Muscle of arm (tissue), 12 donors: ENCODE results near the gene ELF1. TPM values are rescaled to one million over a fixed set of nuclear protein-coding genes. Genes with fewer than 3 reads are reported as not detected.
"Not testable (repeated sequence)": the region's sequence is repeated elsewhere in the genome, so short reads cannot be mapped to it uniquely, and the experiment has no call there.

Experiments
- DNase-seq: peaks from one replicate; pipeline ENCODE4 v3.0.0-alpha.2; 2013
- polyA plus RNA-seq, 12 donors: library from polyadenylated mRNA; unstranded; fragments of 120-200 nt; gene quantifications; one replicate each; pipeline ENCODE4 v1.2.1, GENCODE V29; 2013; ENCODE audit not compliant: insufficient read length in 12 of 12

Gene ELF1
- polyA plus RNA-seq, 12 donors: 25.2 to 69.6 (median 29.9) TPM; not detected in 1

DNA sequence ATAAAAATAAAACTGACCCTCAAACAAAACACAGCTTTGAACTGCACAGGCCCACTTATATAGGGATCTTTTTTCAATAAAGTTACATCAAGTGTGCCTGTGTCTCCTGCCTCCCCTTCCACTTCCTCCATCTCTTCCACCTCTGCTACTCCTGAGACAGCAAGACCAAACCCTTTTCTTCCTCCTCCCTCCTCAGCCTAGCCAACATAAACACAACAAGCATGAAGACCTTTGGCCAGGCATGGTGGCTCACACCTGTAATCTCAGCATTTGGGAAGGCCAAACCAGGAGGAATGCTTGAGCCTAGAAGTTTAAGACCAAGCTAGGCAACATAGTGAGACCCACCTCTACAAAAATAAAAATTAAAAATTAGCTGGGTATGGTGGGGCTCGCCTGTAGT lies 72.6 kb downstream of the ELF1 start:
- DNase-seq: no peak

DNA sequence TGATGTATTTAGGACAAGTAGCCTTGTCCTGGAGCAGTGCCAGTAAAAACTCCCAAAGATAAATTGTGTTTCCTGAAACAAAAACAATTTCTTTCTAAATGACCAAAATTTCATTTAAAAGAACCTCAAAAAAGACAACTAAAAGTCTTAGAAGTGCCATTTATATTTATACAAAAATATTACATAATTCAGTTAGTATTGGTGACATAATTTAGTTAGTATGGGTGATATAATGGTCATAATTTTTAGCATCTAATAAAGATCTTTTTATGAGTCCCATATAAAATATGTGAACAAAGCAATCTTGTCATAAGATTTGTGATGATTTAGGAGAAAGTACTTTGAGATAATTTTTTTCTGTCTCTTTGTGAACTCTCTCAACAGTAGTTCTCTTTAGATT lies 76.0 kb downstream of the ELF1 start:
- DNase-seq: no peak

DNA sequence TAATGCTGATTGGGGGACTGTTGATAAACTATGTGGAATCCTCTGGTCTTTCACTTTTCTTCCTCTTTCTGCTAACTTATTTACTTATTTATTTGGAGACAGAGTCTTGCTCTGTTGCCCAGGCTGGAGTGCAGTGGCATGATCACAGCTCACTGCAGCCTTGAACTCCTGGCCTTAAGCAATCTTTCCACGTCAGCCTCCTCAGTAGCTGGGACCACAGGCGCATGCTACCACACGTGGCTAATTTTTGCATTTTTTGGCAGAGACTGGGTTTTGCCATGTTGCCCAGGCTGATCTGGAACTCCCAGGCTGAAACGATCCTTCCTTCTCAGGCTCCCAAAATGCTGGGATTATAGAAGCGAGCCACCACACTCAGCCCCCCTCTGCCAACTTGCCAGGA lies 77.5 kb downstream of the ELF1 start:
- DNase-seq: no peak

DNA sequence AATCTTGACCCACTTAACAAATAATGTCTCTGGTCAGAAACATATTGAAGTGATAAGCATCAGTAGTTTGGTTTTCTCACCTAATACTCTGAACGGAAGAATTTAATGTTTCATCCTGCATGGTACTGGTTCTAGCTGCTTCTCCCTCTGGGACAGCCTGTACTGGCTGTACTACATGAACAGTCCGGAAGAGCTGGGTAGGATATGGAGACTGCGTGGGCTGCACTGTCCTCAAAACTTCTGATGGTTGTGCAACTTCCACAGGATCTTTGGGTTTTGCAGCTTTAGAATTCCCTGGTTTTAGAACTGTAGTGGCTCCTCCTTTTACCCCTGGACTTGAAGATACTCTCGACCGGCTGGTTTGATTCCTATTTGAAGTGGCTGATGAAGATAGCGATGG lies 78.3 kb downstream of the ELF1 start:
- no peak for DNase-seq

DNA sequence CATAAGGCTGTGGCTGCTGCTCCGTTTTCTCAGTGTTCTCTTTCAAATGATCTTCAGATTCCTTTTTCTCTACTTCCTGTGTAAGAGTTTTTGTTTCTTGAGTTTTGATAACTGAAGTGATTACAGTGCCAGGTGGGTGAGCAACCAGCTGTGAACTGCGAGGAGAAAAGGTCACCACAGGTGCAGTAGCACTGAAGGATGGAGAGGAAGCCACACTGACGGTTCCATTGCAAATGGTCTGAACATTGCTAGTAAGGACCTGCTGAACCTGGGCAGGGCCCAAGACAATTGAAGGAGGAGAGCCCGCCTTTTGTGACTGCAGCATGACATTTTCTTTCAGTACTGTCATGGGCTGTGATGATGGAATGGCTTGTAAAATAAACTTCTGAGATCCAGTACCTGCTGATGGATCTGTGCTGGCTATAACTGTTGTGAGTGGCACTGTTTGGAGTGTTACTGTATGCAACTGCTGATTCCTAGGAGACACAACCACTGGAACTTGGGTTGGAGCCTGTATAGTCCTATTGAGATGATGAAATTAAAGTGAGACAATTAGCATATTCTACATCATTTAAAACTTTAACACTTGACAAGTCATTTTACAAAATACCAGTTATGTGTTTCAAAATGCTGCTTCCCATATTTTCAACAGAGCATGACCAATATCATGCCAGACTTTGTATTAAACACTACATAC lies 85.5 kb downstream of the ELF1 start:
- DNase-seq: no peak

DNA sequence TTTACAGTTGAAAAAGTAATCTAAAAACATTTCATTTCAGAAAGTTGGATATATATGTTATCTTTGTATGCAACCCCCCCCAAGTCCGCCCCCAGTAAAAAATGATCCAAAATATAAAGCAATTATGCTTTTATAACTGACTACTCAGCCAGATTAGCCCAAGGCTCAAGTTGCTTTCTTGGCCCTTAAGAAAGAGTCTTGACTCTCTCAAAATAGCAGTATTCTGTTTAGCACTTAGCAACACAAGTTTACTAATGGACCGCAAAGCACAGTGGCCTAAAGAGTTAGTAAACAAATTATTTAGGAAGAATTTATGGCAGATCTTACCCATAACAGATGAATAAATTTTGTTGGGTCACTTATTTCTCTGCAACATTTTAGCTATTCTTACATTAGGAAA lies 86.9 kb downstream of the ELF1 start:
- no peak for DNase-seq

DNA sequence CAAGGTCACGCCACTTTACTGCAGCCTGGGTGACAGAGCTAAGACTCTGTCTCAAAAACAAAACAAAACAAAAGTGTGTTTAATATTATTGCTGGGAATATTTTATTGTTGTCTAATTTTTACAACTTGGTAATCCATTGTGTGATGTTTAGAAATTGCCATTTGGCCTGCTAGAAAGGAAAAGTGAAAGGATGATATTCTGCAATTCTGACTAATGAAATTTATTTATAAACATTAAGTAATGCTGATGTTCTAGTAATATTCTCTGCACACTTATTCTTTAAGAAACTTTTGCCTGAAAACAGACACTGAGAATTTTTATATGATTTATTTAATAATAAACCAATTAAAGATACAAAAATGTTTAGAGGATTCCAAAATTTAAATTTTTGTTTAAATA lies 87.4 kb downstream of the ELF1 start:
- DNase-seq: no peak

DNA sequence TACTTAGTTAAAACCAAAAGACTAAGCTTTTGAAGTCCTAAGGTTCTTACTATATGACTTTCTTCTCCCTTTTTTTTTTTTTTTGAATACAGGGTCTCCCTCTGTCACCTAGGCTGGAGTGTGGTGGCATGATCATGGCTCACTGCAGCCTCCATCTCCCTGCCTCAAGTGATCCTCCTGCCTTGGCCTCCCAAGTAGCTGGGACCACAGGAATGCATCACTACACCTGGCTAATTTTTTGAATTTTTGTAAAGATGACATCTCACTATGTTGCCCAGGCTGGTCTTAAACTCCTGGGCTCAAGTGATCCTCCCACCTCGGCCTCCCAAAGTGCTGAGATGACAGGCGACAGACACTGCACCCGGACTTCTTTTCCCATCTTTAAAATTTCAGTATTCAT lies 89.2 kb downstream of the ELF1 start:
- DNase-seq: not testable (repeated sequence)

DNA sequence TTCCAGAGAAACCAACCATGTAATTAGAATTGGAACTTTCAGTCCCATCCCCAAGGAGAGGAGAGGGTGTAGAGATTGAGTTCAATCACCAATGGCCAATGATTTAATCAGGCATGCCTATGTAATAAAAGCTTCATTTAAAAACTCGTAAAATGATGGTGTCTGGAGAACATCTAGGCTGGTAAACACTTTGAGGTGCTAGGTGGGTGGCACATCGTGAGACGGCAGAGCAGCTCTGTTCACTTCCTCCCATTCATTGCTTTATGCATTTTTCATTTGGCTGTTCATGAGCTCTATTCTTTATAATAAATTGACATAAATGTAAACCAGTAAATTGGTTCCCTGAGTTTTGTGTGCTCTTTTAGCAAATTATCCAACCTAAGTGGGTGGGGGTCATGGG lies 90.1 kb downstream of the ELF1 start:
- DNase-seq: no peak

DNA sequence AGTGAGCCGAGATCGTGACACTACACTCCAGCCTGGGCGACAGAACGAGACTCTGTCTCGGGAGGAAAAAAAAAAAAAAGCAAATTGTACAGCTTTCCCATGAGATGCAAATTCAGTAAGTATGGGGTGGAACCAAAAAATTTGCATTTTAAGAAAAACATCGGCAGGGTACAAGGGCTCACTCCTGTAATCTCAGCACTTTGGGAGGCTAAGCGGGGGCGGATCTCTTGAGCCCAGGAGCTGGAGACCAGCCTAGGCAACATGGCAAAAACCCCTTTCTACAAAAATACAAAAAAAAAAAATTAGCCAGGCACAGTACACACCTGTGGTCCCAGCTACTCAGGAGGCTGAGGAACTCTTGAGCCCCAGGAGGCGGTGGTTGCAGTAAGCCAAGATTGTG lies 91.2 kb downstream of the ELF1 start:
- no peak for DNase-seq

DNA sequence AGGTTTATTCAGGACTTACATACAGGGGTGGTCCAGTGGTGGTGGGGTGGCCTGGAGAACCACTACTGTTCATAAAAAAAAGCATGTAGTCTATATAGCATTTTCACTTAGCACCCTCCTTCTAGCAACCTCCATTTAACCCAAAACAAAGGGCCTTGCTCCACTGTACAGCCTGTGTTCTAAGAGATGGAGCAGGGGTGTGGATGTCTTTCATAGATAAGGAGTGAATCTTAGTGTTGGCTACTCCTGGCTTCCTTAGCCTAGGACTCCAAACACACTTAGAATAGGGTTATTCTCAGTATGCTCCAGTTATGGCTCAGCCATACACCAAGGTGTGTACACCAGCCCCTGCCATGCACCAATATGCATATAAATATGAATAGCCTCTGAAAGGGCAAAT lies 95.2 kb downstream of the ELF1 start:
- DNase-seq: no peak

DNA sequence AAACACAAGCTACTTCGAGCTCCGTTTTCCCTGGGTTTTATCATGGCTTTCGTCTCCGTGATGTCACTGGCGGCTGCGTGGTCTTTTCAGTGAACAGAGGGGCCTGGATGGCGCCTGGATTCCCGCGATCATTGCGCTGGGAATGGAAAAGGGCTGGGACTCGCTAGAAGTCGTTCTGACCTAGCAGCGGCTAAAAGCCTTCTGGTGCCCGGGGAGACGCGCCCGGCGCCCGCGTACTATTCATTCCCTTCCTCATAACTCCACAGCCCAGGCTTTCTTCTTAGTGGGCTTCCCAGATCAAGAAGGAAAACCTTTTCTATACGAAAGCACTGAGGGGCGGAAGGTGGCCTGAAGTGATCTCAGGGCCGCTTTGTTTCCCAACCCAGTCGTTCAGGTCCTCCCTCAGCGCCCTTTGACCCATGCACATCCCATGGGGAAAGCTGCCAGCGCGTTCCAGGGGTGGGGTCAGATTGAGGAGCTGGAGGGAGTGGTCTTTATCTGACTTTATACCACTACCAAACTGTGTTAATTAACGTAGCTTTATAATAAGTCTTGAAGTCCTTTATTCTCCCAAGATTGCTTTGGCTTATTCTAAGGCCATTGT lies 96.6 kb downstream of the ELF1 start:
- no peak for DNase-seq

DNA sequence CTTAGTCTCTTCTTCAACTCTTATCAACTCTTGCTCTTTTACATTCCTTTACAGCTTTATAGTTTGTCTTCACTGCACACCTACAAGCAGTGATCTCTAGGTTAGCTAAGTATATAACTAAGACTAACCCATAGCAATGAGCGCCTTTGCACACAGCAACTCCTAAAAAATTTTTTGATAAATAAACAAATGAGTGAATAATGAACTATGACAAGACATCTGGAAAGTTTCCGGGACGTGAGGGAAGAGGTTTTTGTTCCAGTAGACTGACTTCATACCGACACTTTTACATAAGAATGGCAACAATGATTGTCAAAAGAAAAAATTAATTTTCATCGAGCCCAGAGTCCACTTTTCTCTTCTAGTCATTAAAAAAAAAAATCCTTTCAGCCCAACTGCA lies 98.3 kb downstream of the ELF1 start:
- DNase-seq: no peak

DNA sequence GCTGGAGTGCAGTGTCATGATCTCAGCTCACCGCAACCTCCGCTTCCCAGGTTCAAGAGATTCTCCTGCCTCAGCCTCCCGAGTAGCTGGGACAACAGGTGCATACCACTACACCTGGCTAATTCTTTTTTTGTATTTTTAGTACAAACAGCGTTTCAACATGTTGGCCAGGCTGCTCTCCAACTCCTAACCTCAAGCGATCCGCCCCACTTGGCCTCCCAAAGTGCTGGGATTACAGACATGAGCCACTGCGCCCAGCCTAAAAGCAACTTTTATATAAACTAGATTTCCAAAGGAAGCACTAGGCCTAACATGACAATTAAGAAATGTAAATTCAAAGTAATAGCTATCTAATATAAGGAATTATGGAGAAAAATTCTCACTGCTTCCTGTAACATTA lies 99.2 kb downstream of the ELF1 start:
- not testable (repeated sequence) for DNase-seq

DNA sequence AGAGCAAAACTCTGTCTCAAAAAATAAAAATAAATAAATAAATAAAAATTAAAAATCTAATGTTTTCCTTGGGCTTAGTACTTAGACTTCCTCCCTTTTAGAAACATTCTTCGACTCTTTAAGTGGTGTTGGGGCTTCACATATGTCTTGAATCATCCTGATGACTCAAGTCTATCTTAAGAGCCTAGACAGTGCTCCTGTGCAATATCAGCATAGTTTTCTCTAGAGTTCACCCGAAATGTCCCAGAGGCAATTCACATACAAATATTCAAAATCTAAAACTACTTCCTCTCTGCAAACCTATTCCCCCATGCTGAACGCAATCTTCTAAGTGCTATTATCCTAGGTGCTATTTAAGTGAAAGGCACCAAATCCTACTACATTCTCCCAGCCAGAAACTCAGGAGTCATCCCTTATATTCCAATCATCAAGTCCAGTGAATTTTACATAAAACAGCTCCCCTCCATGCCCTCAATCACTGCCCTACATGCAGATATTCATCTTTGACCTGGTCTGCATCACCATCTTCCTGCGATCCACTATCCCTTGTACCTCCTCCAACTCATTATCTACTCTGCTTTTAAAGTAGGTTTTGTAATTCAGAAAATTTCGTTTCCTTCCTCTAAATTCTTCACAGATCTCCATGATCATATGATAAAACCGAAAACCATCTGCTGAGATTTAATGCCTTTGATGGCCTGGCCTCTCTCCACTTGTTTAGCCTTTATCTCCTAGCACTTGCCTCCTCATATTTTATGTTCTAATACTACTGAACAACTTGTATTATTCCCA lies 102.7 kb downstream of the ELF1 start:
- no peak for DNase-seq

DNA sequence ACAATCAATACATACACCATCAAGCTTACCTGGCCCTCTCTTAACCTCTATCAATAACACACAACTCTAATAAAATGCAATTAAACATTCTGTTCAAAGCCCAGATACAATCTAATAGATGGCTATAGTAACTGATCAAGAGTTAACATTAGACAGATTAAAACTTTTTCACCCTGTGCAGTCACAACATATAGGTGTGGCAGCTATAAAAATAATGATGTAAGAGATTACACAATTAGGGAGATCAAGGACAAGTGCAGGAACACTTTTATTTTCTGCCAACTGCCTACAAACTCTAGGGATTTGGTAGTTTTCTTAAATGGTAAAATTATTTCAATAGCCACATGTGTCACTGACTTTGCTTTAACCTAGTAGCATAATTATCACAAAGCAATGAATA lies 104.3 kb downstream of the ELF1 start:
- DNase-seq: not testable (repeated sequence)

DNA sequence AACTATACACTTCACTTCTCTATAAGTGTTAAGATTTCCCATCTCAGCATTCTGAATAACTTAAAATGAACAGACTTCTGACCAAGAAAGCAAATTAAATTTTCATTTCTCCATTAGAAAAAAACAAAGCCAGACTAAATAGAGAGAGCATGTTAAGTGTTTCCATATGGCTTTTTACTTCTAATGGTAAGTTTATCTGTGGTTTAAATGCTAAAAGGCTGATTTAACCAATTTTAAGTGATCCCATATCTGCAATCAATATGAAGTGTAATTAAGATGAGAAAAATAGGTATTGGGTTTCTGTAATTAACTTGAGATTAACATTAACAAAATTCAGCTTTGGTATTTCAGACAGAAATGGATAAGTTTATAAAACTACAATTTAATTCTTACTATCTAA lies 107.8 kb downstream of the ELF1 start:
- no peak for DNase-seq

DNA sequence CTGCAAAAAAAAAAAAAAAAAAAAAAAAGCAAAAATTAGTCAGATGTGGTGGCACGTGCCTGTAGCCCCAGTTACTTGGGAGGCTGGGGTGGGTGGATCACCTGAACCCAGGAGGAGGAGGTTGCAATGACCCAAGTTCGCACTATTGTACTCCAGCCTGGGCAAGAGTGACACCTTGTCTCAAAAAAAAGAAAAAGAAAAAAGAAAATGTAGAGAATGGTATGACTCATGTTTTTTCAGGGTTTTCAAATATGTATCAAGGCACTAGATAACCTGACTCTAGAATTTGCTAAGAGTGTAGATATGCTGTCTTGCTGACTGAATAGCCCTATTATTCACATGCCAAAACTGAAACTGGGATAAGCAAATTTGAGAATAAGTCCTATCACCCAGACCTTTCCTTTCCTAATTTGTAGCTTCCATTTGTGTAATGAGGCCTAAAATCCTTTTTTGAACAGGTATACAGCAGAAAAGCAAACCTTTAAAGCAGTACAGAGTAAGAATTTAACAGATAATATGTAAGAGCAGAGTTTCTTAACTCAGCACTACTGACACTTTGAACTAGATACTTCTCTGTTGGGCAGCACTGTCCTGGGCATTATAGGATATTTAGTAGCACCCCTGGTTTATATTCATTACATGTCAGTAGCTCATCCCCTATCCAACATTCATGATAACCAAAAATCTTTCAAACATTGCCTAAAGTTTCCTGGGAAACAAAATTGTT lies 108.6 kb downstream of the ELF1 start:
- no peak for DNase-seq

DNA sequence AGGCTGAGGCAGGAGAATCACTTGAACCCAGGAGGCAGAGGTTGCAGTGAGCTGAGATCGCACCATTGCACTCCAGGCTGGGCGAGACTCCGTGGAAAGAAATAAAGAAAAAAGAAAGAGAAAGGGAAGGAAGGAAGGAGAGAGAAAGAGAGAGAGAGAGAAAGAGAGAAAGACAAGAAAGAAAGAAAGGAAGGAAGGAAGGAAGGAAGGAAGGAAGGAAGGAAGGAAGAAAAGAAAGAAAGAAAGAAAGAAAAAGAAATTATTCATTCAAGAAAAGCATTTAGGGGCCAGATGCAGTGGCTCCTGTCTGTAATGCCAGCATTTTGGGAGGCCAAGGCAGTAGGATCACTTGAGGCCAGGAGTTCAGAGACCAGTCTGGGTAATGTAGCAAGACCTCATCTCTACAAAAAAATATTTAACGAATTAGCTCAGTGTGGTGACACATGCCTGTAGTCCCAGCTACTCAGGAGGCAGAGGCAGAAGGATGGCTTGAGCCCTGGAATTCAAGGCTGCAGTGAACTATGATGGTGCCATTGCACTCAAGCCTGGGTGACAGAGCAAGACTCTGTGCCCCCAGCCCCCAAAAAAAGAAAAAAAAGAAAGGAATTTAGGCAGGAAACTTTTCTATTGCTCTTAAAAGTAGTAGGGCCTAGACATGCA lies 109.4 kb downstream of the ELF1 start:
- DNase-seq: not testable (repeated sequence)

DNA sequence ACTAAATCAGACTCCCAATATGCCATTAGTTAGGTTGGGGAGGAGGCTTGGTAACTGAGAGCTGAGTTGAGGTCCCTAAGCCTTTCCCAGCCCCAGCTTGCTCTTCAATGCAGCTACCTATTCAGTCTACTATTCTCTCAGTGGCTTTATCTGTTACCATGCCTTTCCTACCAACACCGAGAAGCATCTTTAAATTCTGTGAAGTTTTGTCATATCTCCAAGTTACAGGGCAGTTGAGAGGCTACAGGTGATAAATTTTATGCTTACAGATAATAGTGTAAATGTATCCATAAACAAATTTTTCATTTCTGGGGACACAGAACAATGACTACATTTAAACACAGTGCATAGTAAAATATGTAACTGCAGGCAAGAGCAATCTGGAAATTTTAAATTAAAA lies 110.6 kb downstream of the ELF1 start:
- DNase-seq: no peak

DNA sequence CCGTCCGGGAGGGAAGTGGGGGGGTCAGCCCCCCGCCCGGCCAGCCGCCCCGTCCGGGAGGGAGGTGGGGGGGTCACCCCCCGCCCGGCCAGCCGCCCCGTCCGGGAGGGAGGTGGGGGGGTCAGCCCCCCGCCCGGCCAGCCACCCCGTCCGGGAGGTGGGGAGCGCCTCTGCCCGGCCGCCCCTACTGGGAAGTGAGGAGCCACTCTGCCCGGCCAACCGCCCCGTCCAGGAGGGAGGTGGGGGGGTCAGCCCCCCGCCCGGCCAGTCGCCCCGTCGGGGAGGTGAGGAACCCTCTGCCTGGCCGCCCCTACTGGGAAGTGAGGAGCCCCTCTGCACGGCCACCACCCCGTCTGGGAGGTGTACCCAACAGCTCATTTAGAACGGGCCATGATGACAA lies 118.1 kb downstream of the ELF1 start:
- DNase-seq: not testable (repeated sequence)

DNA sequence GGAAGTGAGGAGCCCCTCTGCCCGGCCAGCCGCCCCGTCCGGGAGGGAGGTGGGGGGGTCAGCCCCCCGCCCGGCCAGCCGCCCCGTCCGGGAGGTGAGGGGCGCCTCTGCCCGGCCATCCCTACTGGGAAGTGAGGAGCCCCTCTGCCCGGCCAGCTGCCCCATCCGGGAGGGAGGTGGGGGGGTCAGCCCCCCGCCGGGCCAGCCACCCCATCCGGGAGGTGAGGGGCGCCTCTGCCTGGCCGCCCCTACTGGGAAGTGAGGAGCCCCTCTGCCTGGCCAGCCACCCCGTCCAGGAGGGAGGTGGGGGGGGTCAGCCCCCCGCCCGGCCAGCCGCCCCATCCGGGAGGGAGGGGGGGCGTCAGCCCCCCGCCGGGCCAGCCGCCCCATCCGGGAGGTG lies 118.5 kb downstream of the ELF1 start:
- not testable (repeated sequence) for DNase-seq
